Measurements from ENCODE around the gene ENTPD5. TPM values are rescaled to one million over a fixed set of nuclear protein-coding genes. Genes with fewer than 3 reads are reported as not detected.

ENTPD5 gene
- total and polyA plus RNA-seq, 2 donors (not counting 1 experiment from before 2014, with no cell fraction given) = 5.5 to 14.7 TPM

DNA sequence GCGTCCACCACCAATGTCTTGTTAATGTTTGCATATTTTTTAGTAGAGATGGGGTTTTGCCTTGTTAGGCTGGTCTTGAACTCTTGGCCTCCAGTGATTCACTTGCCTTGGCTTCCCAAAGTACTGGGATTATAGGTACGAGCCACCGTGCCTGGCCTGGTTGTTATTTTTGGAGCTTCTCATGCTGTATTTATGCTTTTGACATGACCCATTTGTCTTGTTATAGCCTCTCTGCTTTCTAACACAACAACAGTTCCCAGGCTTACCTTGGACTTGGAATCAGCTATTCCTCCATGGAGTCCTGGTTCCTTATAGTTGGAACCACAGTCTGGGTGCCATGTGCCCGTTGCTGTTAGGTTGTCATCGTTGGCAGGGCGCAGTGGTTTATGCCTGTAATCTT, 102.8 kb downstream of the ENTPD5 start:
- peaks cover 0 to 5% (median 0%) of the 10 kb centered on the region in 3 donors for H3K9me3 ChIP-seq (ENCODE audit: control extremely low read depth in 1 of 3, control insufficient read depth in 2 of 3, insufficient read depth in 1 of 3, low read length in 2 of 3)
- H3K4me1 Mint-ChIP-seq = no peaks in the 10 kb centered on the region
- CTCF ChIA-PET = interaction anchor here (1.1 kb wide), 1 partner anchor 121 kb away, joined by 5 read pairs; no protein-coding TSS in a partner anchor
- TF ChIP-seq, protein P1, sequence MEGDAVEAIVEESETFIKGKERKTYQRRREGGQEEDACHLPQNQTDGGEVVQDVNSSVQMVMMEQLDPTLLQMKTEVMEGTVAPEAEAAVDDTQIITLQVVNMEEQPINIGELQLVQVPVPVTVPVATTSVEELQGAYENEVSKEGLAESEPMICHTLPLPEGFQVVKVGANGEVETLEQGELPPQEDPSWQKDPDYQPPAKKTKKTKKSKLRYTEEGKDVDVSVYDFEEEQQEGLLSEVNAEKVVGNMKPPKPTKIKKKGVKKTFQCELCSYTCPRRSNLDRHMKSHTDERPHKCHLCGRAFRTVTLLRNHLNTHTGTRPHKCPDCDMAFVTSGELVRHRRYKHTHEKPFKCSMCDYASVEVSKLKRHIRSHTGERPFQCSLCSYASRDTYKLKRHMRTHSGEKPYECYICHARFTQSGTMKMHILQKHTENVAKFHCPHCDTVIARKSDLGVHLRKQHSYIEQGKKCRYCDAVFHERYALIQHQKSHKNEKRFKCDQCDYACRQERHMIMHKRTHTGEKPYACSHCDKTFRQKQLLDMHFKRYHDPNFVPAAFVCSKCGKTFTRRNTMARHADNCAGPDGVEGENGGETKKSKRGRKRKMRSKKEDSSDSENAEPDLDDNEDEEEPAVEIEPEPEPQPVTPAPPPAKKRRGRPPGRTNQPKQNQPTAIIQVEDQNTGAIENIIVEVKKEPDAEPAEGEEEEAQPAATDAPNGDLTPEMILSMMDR (IDR thresholded peaks at IDR 0.05) = no peak
- TF ChIP-seq EZH2 (IDR thresholded peaks at IDR 0.05; ENCODE audit: borderline replicate concordance, insufficient read depth, low read depth, low read length, poor library complexity, severe bottlenecking) = no peak
- no peaks in the 10 kb centered on the region for H3K27me3 Mint-ChIP-seq
- no peak overlapping the region for H3K4me3 Mint-ChIP-seq
- H4K20me1 ChIP-seq (ENCODE audit: control insufficient read depth, insufficient read depth, low read length, poor library complexity, severe bottlenecking) = peaks cover 10% of the 10 kb centered on the region
- H3K9me3 Mint-ChIP-seq (ENCODE audit: insufficient read depth) = no peaks in the 10 kb centered on the region
- H2AFZ ChIP-seq (ENCODE audit: insufficient read depth, low read depth, low read length, poor library complexity, severe bottlenecking) = no peak overlapping the region
- ATAC-seq (ENCODE audit: low read depth) (no peak), DNase-seq (no peak)
- peaks cover 18% of the 10 kb centered on the region for H3K79me2 ChIP-seq (ENCODE audit: control insufficient read depth, insufficient read depth, low read length)
- WGBS (ENCODE audit: insufficient coverage) = 100% methylated on average over 1 of the region's 6 CpGs
- intact Hi-C loops (cut with micrococcal nuclease) = no loop called here
- no peaks in the 10 kb centered on the region for H3K4me1 ChIP-seq (ENCODE audit: control insufficient read depth in 2 of 2, insufficient read depth in 2 of 2, low read length in 2 of 2)
- peaks cover 18 to 64% of the 10 kb centered on the region in 2 experiments for H3K36me3 ChIP-seq (replicated peaks in 1 of 2; ENCODE audit: control extremely low read depth in 1 of 2, control insufficient read depth in 1 of 2, extremely low read depth in 1 of 2, insufficient read depth in 2 of 2, low read length in 1 of 2)
- no peak overlapping the region for H3K9ac ChIP-seq (ENCODE audit: low read length)
- H3K27ac Mint-ChIP-seq = no peak overlapping the region
- H3K4me2 ChIP-seq (replicated peaks; ENCODE audit: low read depth, low read length, poor library complexity, severe bottlenecking) = no peak overlapping the region
- POLR2A ChIA-PET = interaction anchor here (0.6 kb wide), 1 partner anchor 222 kb away, joined by 3 read pairs; no protein-coding TSS in a partner anchor
- no peak overlapping the region for H3K4me3 ChIP-seq (ENCODE audit: control extremely low read depth in 1 of 5, extremely low read depth in 1 of 5, insufficient read depth in 1 of 5, low read depth in 2 of 5, low read length in 4 of 5)
- no peaks in the 10 kb centered on the region for H3K27me3 ChIP-seq (replicated peaks in 1 of 4; ENCODE audit: control extremely low read depth in 1 of 4, control insufficient read depth in 3 of 4, insufficient read depth in 4 of 4, low read length in 3 of 4)
- no peak overlapping the region for H3K27ac ChIP-seq (ENCODE audit: low read length in 2 of 2)

DNA sequence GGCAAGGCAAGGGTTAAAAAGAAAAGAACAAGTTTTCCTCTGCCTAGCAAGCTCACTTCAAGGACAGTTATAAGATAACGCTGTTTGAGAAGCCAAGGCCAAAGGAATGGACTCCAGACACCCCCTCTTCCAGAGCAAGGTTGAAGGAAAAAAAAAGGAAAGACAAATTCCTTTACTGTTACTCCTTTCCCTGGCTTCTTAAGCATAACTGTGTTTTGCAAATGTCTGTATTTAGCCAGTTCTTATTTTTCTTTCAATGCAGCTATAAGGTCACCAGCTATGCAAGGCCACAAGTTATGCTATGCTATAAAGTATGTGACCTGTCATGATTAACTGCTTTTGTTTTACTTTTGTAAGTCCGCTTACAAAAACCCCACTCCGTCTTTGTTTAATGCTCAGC, 105.8 kb downstream of the ENTPD5 start:
- WGBS (ENCODE audit: insufficient coverage) = 100% methylated on average over 2 of the region's 3 CpGs
- DNase-seq (no peak), ATAC-seq (ENCODE audit: low read depth) (no peak)
- intact Hi-C loops (cut with micrococcal nuclease) = no loop called here
- Histone ChIP-seq H3K79me2 (ENCODE audit: control insufficient read depth, insufficient read depth, low read length) (peaks cover 22% of the 10 kb centered on the region), H3K4me2 (replicated peaks; ENCODE audit: low read depth, low read length, poor library complexity, severe bottlenecking) (no peak overlapping the region), H3K4me3 (ENCODE audit: control extremely low read depth in 1 of 5, extremely low read depth in 1 of 5, insufficient read depth in 1 of 5, low read depth in 2 of 5, low read length in 4 of 5) (no peak overlapping the region), H3K9ac (ENCODE audit: low read length) (no peak overlapping the region), H3K27me3 (replicated peaks in 1 of 4; ENCODE audit: control extremely low read depth in 1 of 4, control insufficient read depth in 3 of 4, insufficient read depth in 4 of 4, low read length in 3 of 4) (no peaks in the 10 kb centered on the region), H3K9me3 (ENCODE audit: control extremely low read depth in 1 of 3, control insufficient read depth in 2 of 3, insufficient read depth in 1 of 3, low read length in 2 of 3) (peaks cover 0 to 5% (median 0%) of the 10 kb centered on the region in 3 donors), H4K20me1 (ENCODE audit: control insufficient read depth, insufficient read depth, low read length, poor library complexity, severe bottlenecking) (no peaks in the 10 kb centered on the region), H3K27ac (ENCODE audit: low read length in 2 of 2) (no peak overlapping the region), H2AFZ (ENCODE audit: insufficient read depth, low read depth, low read length, poor library complexity, severe bottlenecking) (no peak overlapping the region), H3K36me3 (replicated peaks in 1 of 2; ENCODE audit: control extremely low read depth in 1 of 2, control insufficient read depth in 1 of 2, extremely low read depth in 1 of 2, insufficient read depth in 2 of 2, low read length in 1 of 2) (peaks cover 17 to 60% of the 10 kb centered on the region in 2 experiments), H3K4me1 (ENCODE audit: control insufficient read depth in 2 of 2, insufficient read depth in 2 of 2, low read length in 2 of 2) (no peaks in the 10 kb centered on the region)
- Mint-ChIP-seq H3K4me1 (no peaks in the 10 kb centered on the region), H3K27me3 (no peaks in the 10 kb centered on the region), H3K9me3 (ENCODE audit: insufficient read depth) (no peaks in the 10 kb centered on the region), H3K4me3 (no peak overlapping the region), H3K27ac (no peak overlapping the region)
- ChIA-PET POLR2A (no interaction called here), CTCF (interaction anchor here (0.6 kb wide), 1 partner anchor 555 kb away, joined by 3 read pairs; no protein-coding TSS in a partner anchor)
- TF ChIP-seq, protein P1 (IDR thresholded peaks at IDR 0.05) = no peak
- no peak for TF ChIP-seq EZH2 (IDR thresholded peaks at IDR 0.05; ENCODE audit: borderline replicate concordance, insufficient read depth, low read depth, low read length, poor library complexity, severe bottlenecking)

Measured in B cell (primary cell).